SK-N-SH treated with all-trans-retinoic acid at 6 μM for 48 hours (cell line): ENCODE results near the gene KRT31.

Source experiments
- ATAC-seq: fragments of 200-7000 bp; cut with Tn5 transposase; 3 replicates; pipeline ENCODE4 v1.9.1; 2020; ENCODE audit warnings: mild to moderate bottlenecking, moderate library complexity
- ARNTL ChIP-seq: fragments of 450-650 bp; formaldehyde crosslinking; IDR thresholded peaks from 2 replicates; pipeline ENCODE4 v1.5.0; 2020; ENCODE audit warnings: low read depth, mild to moderate bottlenecking, moderate library complexity, borderline replicate concordance
- BACH2 ChIP-seq: fragments of 250-450 bp; sonication (Bioruptor Pico); IDR thresholded peaks from 2 replicates; pipeline ENCODE4 v1.9.0; 2021; ENCODE audit warnings: mild to moderate bottlenecking, borderline replicate concordance
- ESRRG ChIP-seq: fragments of 250-450 bp; sonication (Bioruptor Pico); IDR thresholded peaks from 2 replicates; pipeline ENCODE4 v1.6.1; 2021; ENCODE audit warnings: mild to moderate bottlenecking
- GLIS3 ChIP-seq: fragments of 250-450 bp; sonication (Bioruptor Pico); IDR thresholded peaks from 2 replicates; pipeline ENCODE4 v1.5.0; 2020; ENCODE audit warnings: mild to moderate bottlenecking, moderate library complexity
- ISL1 ChIP-seq: fragments of 250-450 bp; sonication (Bioruptor Pico); IDR thresholded peaks from 2 replicates; pipeline ENCODE4 v2.1.2; 2022; ENCODE audit warnings: mild to moderate bottlenecking, moderate library complexity
- OSR1 ChIP-seq: fragments of 250-450 bp; sonication (Bioruptor Pico); IDR thresholded peaks from 2 replicates; pipeline ENCODE4 v1.8.0; 2022; ENCODE audit warnings: moderate library complexity, mild to moderate bottlenecking, inconsistent platforms
- PPARA ChIP-seq: fragments of 250-450 bp; sonication (Bioruptor Pico); IDR thresholded peaks from 2 replicates; pipeline ENCODE4 v1.5.0; 2020; ENCODE audit warnings: mild to moderate bottlenecking, borderline replicate concordance
- SNAI2 ChIP-seq: fragments of 250-450 bp; sonication (Bioruptor Pico); IDR thresholded peaks from 2 replicates; pipeline ENCODE4 v1.5.0; 2020; ENCODE audit warnings: mild to moderate bottlenecking, moderate library complexity
- TCF4 ChIP-seq: fragments of 250-450 bp; sonication (Bioruptor Pico); IDR thresholded peaks from 2 replicates; pipeline ENCODE4 v1.8.0; 2021; ENCODE audit warnings: mild to moderate bottlenecking, moderate library complexity, borderline replicate concordance
- TOX ChIP-seq: fragments of 250-450 bp; sonication (Bioruptor Pico); IDR thresholded peaks from 2 replicates; pipeline ENCODE4 v1.8.0; 2021; ENCODE audit warnings: mild to moderate bottlenecking, moderate library complexity, borderline replicate concordance
- ZC3H10 ChIP-seq: fragments of 250-450 bp; sonication (Bioruptor Pico); IDR thresholded peaks from 2 replicates; pipeline ENCODE4 v1.5.1; 2021; ENCODE audit warnings: mild to moderate bottlenecking, moderate library complexity
- ZFP3 ChIP-seq: fragments of 250-450 bp; sonication (Bioruptor Pico); IDR thresholded peaks from 2 replicates; pipeline ENCODE4 v1.5.0; 2020; ENCODE audit warnings: mild to moderate bottlenecking, moderate library complexity
- ZFP30 ChIP-seq: fragments of 450-650 bp; formaldehyde crosslinking; IDR thresholded peaks from 2 replicates; pipeline ENCODE4 v1.5.0; 2022; ENCODE audit warnings: mild to moderate bottlenecking, moderate library complexity
- ZNF565 ChIP-seq: fragments of 450-650 bp; formaldehyde crosslinking; conservative IDR thresholded peaks from 2 replicates; pipeline ENCODE4 v1.5.0; 2020; ENCODE audit warnings: low read depth, mild to moderate bottlenecking, moderate library complexity
- ZNF70 ChIP-seq: fragments of 450-650 bp; formaldehyde crosslinking; IDR thresholded peaks from 2 replicates; pipeline ENCODE4 v1.5.0; 2020; ENCODE audit warnings: mild to moderate bottlenecking, moderate library complexity
- ZNF8 ChIP-seq: fragments of 450-650 bp; formaldehyde crosslinking; IDR thresholded peaks from 2 replicates; pipeline ENCODE4 v1.5.0; 2020; ENCODE audit warnings: mild to moderate bottlenecking, moderate library complexity
- TF ChIP-seq, protein P1 (sequence below): fragments of 250-450 bp; sonication (Bioruptor Pico); IDR thresholded peaks from 2 replicates; pipeline ENCODE4 v1.5.1; 2021; ENCODE audit warnings: mild to moderate bottlenecking, moderate library complexity
- TF ChIP-seq, protein P2 (sequence below): fragments of 250-450 bp; sonication (Bioruptor Pico); IDR thresholded peaks from 2 replicates; pipeline ENCODE4 v1.5.1; 2020; ENCODE audit warnings: low read depth, mild to moderate bottlenecking, moderate library complexity
- TF ChIP-seq, protein P3 (sequence below): fragments of 250-450 bp; sonication (Bioruptor Pico); IDR thresholded peaks from 2 replicates; pipeline ENCODE4 v1.5.0; 2020; ENCODE audit warnings: mild to moderate bottlenecking, moderate library complexity
- TF ChIP-seq, protein P4 (sequence below): fragments of 250-450 bp; sonication (Bioruptor Pico); IDR thresholded peaks from 2 replicates; pipeline ENCODE4 v1.8.0; 2020; ENCODE audit warnings: mild to moderate bottlenecking, moderate library complexity, borderline replicate concordance

Gene KRT31

DNA sequence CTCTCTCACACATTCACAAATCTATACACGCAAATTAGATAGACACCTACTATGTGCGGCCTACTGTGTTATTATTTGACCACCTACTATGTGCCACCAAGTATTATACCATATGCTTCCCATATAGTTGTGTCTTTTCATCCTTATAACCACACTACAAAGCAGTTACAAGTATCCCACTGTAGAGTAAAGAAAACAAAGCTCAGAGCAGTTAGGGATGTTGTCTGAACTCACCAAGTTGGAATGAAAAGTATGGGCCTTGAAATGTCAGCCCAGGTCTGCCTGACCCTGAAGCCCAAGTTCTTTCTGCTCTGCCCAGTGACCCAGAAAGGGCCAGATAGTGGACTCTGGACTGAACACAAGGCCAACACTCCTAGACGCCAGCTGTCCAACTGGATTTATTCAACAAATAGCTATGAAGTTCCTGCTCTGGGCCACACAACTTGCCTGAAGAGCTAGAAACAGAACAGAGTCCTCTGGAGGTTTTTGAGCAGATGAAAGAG lies 18.5 kb upstream of the KRT31 start:
- TF ChIP-seq ZNF8: no peak
- TF ChIP-seq TOX (CRISPR knock-in tag): no peak
- no peak for TF ChIP-seq ESRRG (CRISPR knock-in tag)
- no peak for TF ChIP-seq SNAI2 (CRISPR knock-in tag)
- TF ChIP-seq TCF4 (CRISPR knock-in tag): no peak
- TF ChIP-seq ZNF565: no peak
- no peak for TF ChIP-seq ZFP30
- no peak for ATAC-seq

DNA sequence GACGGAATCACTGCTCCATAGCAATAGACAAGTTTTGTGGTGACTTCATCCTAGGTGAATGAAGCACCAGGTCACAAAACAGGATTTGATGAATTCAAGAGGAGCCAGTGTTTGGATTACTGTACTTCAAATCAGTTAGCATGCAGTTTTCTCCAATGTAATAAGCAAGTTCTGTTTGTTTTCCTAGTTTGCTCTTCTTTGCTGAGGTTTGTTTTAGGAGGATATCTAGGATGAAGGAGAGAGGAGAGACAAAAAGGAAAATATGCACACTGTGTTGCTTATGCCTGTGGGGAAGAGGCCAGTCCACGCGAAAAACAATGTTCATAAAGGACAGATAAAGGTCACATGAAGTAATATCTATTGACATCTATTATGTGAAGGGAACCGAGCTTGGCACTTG lies 18.0 kb upstream of the KRT31 start:
- no peak for ATAC-seq
- TF ChIP-seq SNAI2 (CRISPR knock-in tag) (no peak), TCF4 (CRISPR knock-in tag) (no peak), OSR1 (CRISPR knock-in tag) (no peak), ZC3H10 (CRISPR knock-in tag) (no peak), ESRRG (CRISPR knock-in tag) (no peak), ARNTL (no peak), BACH2 (CRISPR knock-in tag) (no peak), TOX (CRISPR knock-in tag) (no peak), ZNF70 (CRISPR knock-in tag) (no peak), PPARA (no peak), ZFP30 (no peak), ZNF8 (no peak)
- TF ChIP-seq, protein P1, sequence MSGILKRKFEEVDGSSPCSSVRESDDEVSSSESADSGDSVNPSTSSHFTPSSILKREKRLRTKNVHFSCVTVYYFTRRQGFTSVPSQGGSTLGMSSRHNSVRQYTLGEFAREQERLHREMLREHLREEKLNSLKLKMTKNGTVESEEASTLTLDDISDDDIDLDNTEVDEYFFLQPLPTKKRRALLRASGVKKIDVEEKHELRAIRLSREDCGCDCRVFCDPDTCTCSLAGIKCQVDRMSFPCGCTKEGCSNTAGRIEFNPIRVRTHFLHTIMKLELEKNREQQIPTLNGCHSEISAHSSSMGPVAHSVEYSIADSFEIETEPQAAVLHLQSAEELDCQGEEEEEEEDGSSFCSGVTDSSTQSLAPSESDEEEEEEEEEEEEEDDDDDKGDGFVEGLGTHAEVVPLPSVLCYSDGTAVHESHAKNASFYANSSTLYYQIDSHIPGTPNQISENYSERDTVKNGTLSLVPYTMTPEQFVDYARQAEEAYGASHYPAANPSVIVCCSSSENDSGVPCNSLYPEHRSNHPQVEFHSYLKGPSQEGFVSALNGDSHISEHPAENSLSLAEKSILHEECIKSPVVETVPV: no peak
- TF ChIP-seq, protein P2, sequence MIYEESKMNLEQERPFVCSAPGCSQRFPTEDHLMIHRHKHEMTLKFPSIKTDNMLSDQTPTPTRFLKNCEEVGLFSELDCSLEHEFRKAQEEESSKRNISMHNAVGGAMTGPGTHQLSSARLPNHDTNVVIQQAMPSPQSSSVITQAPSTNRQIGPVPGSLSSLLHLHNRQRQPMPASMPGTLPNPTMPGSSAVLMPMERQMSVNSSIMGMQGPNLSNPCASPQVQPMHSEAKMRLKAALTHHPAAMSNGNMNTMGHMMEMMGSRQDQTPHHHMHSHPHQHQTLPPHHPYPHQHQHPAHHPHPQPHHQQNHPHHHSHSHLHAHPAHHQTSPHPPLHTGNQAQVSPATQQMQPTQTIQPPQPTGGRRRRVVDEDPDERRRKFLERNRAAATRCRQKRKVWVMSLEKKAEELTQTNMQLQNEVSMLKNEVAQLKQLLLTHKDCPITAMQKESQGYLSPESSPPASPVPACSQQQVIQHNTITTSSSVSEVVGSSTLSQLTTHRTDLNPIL: no peak

DNA sequence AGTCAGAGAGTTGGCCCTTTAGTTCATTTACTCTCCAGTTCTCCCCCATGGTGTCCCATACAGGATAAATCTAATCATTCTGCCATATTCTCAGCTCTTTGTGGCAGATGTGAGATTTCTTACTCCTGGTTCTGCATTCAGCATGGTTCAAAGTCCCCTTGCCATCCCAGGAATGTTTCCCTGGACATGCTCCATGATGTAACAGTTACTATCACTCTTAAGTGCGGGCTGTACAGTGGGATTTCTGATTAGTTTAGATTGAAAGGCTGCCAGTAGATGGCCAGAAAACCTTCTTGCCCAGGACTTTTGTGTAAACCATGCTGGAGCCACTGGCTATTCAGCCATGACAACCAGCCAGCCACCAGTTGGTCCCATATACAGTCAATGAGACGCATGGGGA lies 16.6 kb upstream of the KRT31 start:
- ATAC-seq: no peak
- TF ChIP-seq, protein P3, sequence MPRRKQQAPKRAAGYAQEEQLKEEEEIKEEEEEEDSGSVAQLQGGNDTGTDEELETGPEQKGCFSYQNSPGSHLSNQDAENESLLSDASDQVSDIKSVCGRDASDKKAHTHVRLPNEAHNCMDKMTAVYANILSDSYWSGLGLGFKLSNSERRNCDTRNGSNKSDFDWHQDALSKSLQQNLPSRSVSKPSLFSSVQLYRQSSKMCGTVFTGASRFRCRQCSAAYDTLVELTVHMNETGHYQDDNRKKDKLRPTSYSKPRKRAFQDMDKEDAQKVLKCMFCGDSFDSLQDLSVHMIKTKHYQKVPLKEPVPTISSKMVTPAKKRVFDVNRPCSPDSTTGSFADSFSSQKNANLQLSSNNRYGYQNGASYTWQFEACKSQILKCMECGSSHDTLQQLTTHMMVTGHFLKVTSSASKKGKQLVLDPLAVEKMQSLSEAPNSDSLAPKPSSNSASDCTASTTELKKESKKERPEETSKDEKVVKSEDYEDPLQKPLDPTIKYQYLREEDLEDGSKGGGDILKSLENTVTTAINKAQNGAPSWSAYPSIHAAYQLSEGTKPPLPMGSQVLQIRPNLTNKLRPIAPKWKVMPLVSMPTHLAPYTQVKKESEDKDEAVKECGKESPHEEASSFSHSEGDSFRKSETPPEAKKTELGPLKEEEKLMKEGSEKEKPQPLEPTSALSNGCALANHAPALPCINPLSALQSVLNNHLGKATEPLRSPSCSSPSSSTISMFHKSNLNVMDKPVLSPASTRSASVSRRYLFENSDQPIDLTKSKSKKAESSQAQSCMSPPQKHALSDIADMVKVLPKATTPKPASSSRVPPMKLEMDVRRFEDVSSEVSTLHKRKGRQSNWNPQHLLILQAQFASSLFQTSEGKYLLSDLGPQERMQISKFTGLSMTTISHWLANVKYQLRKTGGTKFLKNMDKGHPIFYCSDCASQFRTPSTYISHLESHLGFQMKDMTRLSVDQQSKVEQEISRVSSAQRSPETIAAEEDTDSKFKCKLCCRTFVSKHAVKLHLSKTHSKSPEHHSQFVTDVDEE (CRISPR knock-in tag): no peak
- TF ChIP-seq ZC3H10 (CRISPR knock-in tag) (no peak), SNAI2 (CRISPR knock-in tag) (no peak), OSR1 (CRISPR knock-in tag) (no peak), ZNF8 (no peak), TCF4 (CRISPR knock-in tag) (no peak)
- TF ChIP-seq, protein P4, sequence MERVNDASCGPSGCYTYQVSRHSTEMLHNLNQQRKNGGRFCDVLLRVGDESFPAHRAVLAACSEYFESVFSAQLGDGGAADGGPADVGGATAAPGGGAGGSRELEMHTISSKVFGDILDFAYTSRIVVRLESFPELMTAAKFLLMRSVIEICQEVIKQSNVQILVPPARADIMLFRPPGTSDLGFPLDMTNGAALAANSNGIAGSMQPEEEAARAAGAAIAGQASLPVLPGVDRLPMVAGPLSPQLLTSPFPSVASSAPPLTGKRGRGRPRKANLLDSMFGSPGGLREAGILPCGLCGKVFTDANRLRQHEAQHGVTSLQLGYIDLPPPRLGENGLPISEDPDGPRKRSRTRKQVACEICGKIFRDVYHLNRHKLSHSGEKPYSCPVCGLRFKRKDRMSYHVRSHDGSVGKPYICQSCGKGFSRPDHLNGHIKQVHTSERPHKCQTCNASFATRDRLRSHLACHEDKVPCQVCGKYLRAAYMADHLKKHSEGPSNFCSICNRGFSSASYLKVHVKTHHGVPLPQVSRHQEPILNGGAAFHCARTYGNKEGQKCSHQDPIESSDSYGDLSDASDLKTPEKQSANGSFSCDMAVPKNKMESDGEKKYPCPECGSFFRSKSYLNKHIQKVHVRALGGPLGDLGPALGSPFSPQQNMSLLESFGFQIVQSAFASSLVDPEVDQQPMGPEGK (CRISPR knock-in tag): no peak

DNA sequence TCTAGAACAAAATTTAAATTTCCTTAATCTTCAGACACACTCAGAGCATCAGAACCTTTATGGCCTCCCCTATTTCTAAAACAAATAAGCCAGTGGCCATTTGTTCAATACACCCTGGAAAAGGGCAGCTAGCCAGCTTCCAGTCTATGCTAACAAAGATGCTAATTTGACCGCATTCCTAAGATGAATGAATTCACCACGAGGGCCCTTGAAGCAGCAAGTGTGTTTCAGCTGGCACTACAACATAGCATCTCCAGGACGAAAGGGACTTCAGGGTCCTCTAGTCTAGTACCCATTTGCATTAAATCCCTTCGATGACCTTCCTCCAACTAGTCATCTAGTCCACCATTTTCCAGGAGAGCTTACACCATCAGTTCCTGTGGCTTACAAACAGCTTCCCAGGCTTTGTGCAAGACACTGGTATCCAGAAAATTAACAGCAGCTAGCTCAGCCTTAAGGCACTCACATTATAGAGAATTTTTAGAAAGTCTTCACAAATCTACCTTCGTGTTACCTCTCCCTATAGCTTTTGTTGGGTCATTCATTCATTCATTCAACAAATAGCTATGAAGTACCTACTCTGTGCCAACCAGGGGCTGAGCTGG lies 16.0 kb upstream of the KRT31 start:
- TF ChIP-seq, protein P3 (CRISPR knock-in tag): no peak
- TF ChIP-seq ESRRG (CRISPR knock-in tag) (no peak), ZFP3 (CRISPR knock-in tag) (no peak), GLIS3 (CRISPR knock-in tag) (no peak), ZNF8 (no peak), BACH2 (CRISPR knock-in tag) (no peak), ISL1 (no peak), TCF4 (CRISPR knock-in tag) (no peak)
- ATAC-seq: no peak
